Smooth muscle cell of the coronary artery (primary cell): Measurements from ENCODE around the gene KCNAB2. TPM values are rescaled to one million over a fixed set of nuclear protein-coding genes. Genes with fewer than 3 reads are reported as not detected.

Source experiments
- total RNA-seq: library from RNA; depleted of rRNA; stranded (reverse); fragments of >200 nt; gene quantifications from 2 replicates; pipeline ENCODE4 v1.2.3, GENCODE V29; 2014; ENCODE audit warnings: low replicate concordance

KCNAB2 gene
- total RNA-seq: 2.9 and 5.0 TPM in 2 replicates

DNA sequence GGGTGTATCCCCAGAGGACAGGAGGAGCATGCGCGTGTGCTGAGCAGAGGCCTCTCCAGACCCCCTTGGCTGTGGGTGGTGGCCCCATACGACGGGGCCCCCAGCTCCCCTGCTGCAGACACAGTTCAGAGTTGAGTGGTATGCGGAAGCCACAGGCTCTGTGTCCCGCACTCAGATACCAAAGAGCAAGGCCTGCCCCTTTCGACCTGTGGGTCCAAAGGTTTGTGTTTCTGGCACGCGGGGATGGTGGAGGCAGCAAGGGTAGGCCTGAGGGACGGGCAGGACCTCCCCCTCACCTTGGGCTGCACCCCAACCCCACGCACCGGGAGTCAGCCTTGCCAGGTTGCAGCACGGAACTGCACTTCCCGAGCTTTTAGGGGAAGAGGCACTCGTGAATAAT, at the start of gene KCNAB2:
Gene KCNAB2 (plus strand): TSS at position 328 of the 400 bp plus-strand sequence. CDS start 5,649 bp downstream, outside the sequence.

Other genes with a start within 250 kb of the KCNAB2 start
- gene NPHP4, start 53.5 kb upstream of the KCNAB2 start, total RNA-seq: 3.8 and 4.7 TPM in 2 replicates
- 0.15 TPM in 1 of 2 replicates, not detected in the other for gene CHD5, start 134.4 kb downstream of the KCNAB2 start, total RNA-seq
- gene RPL22, start 153.7 kb downstream of the KCNAB2 start, total RNA-seq: 95.9 and 176 TPM in 2 replicates
- 4.6 and 22.5 TPM in 2 replicates for gene RNF207, start 160.2 kb downstream of the KCNAB2 start, total RNA-seq
- 54.0 and 59.0 TPM in 2 replicates for gene ICMT, start 190.1 kb downstream of the KCNAB2 start, total RNA-seq
- not detected in 2 replicates for gene HES3, start 198.3 kb downstream of the KCNAB2 start, total RNA-seq
- gene GPR153, start 215.2 kb downstream of the KCNAB2 start, total RNA-seq: 2.3 and 17.2 TPM in 2 replicates